GM18873 (cell line): Measurements from ENCODE around the gene DLG3.
"Not testable (repeated sequence)": the region's sequence is repeated elsewhere in the genome, so short reads cannot be mapped to it uniquely, and the experiment has no call there.

Experiments
- ATAC-seq: cut with Tn5 transposase; IDR thresholded peaks from one replicate; pipeline ENCODE4 v1.9.1; 2021; ENCODE audit warnings: mild to moderate bottlenecking, moderate library complexity, moderate number of reproducible peaks; ENCODE audit not compliant: unreplicated experiment, low FRiP score

DLG3 gene

GRCh38 chrX:70444326-70444945, at the start of gene DLG3:
Gene DLG3, plus strand, starts transcription at chrX:70444835. Its CDS starts 367 bp downstream, at chrX:70445202.
- ATAC-seq, result no peak

- ATAC-seq, result no peak
These were observed 45.7 kb upstream of the DLG3 start for GRCh38 chrX:70398899-70399298.

GRCh38 chrX:70400181-70400580, 44.5 kb upstream of the DLG3 start:
- not testable (repeated sequence) for ATAC-seq

- no peak for ATAC-seq
These were observed 41.9 kb upstream of the DLG3 start for GRCh38 chrX:70402721-70403120.

GRCh38 chrX:70405003-70405402, 39.6 kb upstream of the DLG3 start:
- no peak for ATAC-seq

- no peak for ATAC-seq
These were observed 33.7 kb upstream of the DLG3 start for GRCh38 chrX:70410921-70411320.

GRCh38 chrX:70411475-70411874, 33.2 kb upstream of the DLG3 start:
- ATAC-seq, result no peak

- ATAC-seq, result no peak
These were observed 23.0 kb upstream of the DLG3 start for GRCh38 chrX:70421618-70422017.

GRCh38 chrX:70422851-70423341, 21.7 kb upstream of the DLG3 start, which contains the start of gene GDPD2:
Gene GDPD2, plus strand, starts transcription at chrX:70423314. Its CDS starts 1,671 bp downstream, at chrX:70424985.
- ATAC-seq, result no peak

GRCh38 chrX:70423936-70424675, 20.5 kb upstream of the DLG3 start:
- ATAC-seq, result no peak

- ATAC-seq, result no peak
These were observed 19.8 kb upstream of the DLG3 start for GRCh38 chrX:70424801-70425200.

GRCh38 chrX:70426286-70427278, 18.1 kb upstream of the DLG3 start:
- ATAC-seq, result no peak

- no peak for ATAC-seq
These were observed 17.3 kb upstream of the DLG3 start for GRCh38 chrX:70427365-70427764.

GRCh38 chrX:70429759-70430158, 14.9 kb upstream of the DLG3 start:
- no peak for ATAC-seq

- ATAC-seq, result no peak
These were observed 11.4 kb upstream of the DLG3 start for GRCh38 chrX:70432936-70433847.

- peak; percentile 48 for ATAC-seq
These were observed 10.7 kb upstream of the DLG3 start for GRCh38 chrX:70433848-70434351.

GRCh38 chrX:70434352-70434866, 10.2 kb upstream of the DLG3 start:
- peak; percentile 32 for ATAC-seq

GRCh38 chrX:70434914-70435586, 9.6 kb upstream of the DLG3 start:
- ATAC-seq, result no peak

- ATAC-seq, result no peak
These were observed 8.3 kb upstream of the DLG3 start for GRCh38 chrX:70436343-70436742.
